Measurements from ENCODE around the gene CDK6.

DNA sequence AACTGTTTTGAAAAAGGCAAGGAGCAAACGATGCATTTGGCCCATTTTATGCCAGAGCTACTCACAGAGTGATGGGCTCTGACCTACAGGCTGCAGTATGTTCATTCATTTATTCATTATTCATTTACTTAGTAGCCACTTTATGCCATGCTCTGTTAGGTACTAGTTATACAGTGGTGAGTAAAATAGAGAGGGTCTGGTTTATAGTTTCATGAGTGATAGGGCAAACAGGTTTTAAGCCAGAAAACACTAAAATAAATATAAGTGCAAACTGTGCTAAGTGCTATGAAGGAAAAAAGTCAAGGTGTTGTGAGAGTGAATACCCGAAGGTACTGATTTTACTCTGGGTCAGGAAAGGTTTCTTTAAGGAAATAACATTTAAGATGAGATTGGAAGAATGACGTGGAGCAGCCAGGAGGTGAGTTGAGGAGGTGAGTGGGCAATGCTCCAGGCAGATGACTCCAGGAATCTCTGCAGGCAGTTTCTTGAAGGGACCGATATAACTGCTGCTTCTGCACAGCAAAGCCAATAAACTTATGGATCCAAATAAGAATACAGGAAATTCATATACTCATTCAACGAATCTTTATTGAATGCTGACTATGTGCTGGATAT, 189.3 kb downstream of the CDK6 start:
- TF ChIP-seq POLR2A (IDR thresholded peaks at IDR 0.05) (no peak), POLR2AphosphoS5 (IDR thresholded peaks at IDR 0.05) (no peak)
- TF ChIP-seq, protein P1, sequence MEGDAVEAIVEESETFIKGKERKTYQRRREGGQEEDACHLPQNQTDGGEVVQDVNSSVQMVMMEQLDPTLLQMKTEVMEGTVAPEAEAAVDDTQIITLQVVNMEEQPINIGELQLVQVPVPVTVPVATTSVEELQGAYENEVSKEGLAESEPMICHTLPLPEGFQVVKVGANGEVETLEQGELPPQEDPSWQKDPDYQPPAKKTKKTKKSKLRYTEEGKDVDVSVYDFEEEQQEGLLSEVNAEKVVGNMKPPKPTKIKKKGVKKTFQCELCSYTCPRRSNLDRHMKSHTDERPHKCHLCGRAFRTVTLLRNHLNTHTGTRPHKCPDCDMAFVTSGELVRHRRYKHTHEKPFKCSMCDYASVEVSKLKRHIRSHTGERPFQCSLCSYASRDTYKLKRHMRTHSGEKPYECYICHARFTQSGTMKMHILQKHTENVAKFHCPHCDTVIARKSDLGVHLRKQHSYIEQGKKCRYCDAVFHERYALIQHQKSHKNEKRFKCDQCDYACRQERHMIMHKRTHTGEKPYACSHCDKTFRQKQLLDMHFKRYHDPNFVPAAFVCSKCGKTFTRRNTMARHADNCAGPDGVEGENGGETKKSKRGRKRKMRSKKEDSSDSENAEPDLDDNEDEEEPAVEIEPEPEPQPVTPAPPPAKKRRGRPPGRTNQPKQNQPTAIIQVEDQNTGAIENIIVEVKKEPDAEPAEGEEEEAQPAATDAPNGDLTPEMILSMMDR (IDR thresholded peaks at IDR 0.05): no peak

Measured in prostate gland (tissue), 2 donors.